ENCODE measurements around the gene ZNF48.

GRCh38 chr16:30350134-30350871 is 44.9 kb upstream of the ZNF48 start:
- no peak for TF ChIP-seq CTCF (optimal IDR thresholded peaks at IDR 0.05 in 1 of 3, IDR thresholded peaks at IDR 0.05 in 1 of 3, conservative IDR thresholded peaks at IDR 0.05 in 1 of 3; ENCODE audit: extremely low read depth in 1 of 3, insufficient read depth in 2 of 3, low read length in 3 of 3)
- TF ChIP-seq EZH2 (IDR thresholded peaks at IDR 0.05; ENCODE audit: low read length) = no peak
